Hepatocyte (in vitro differentiated cells): ENCODE data around the gene UQCR10. TPM values are rescaled to one million over a fixed set of nuclear protein-coding genes. Genes with fewer than 3 reads are reported as not detected.

Experiments
- DNase-seq: peaks from one replicate; pipeline ENCODE4 v3.0.0-alpha.2; 2016; ENCODE audit warnings: low spot score
- H2AFZ ChIP-seq: fragments of 200-600 bp; sonication (generic); 2 replicates; pipeline ENCODE4 v1.6.0; 2016; ENCODE audit warnings: antibody characterized with exemption, mild to moderate bottlenecking
- H3K27ac ChIP-seq: fragments of 200-600 bp; sonication (generic); 2 replicates; pipeline ENCODE4 v1.5.1; 2016; ENCODE audit warnings: mild to moderate bottlenecking
- H3K27me3 ChIP-seq: fragments of 200-600 bp; sonication (generic); 2 replicates; pipeline ENCODE4 v1.6.1; 2016
- H3K36me3 ChIP-seq: fragments of 200-600 bp; sonication (generic); replicated peaks from 2 replicates; pipeline ENCODE4 v1.5.1; 2016; ENCODE audit warnings: low read depth; ENCODE audit not compliant: insufficient read depth
- H3K4me1 ChIP-seq: fragments of 200-600 bp; sonication (generic); 2 replicates; pipeline ENCODE4 v1.5.1; 2016; ENCODE audit warnings: mild to moderate bottlenecking, moderate library complexity; ENCODE audit not compliant: insufficient read depth
- H3K4me2 ChIP-seq: fragments of 200-600 bp; sonication (generic); 2 replicates; pipeline ENCODE4 v1.6.0; 2016
- H3K4me3 ChIP-seq: fragments of 200-600 bp; sonication (generic); 2 replicates; pipeline ENCODE4 v1.5.1; 2016; ENCODE audit warnings: mild to moderate bottlenecking
- H3K79me2 ChIP-seq: fragments of 200-600 bp; sonication (generic); 2 replicates; pipeline ENCODE4 v1.6.0; 2017; ENCODE audit warnings: mild to moderate bottlenecking
- H3K9me2 ChIP-seq: fragments of 200-600 bp; sonication (generic); replicated peaks from 2 replicates; pipeline ENCODE4 v1.6.0; 2017; ENCODE audit warnings: mild to moderate bottlenecking; ENCODE audit not compliant: insufficient read depth
- H3K9me3 ChIP-seq: fragments of 200-600 bp; sonication (generic); 2 replicates; pipeline ENCODE4 v1.5.1; 2016; ENCODE audit warnings: low read depth, mild to moderate bottlenecking
- H4K20me1 ChIP-seq: fragments of 200-600 bp; sonication (generic); 2 replicates; pipeline ENCODE4 v1.6.0; 2016; ENCODE audit warnings: mild to moderate bottlenecking; ENCODE audit not compliant: insufficient read depth, poor library complexity, severe bottlenecking
- CTCF ChIP-seq: fragments of 200-600 bp; sonication (generic); IDR thresholded peaks from 2 replicates; pipeline ENCODE4 v1.5.1; 2016; ENCODE audit warnings: antibody characterized with exemption, mild to moderate bottlenecking; ENCODE audit not compliant: poor library complexity
- EZH2 ChIP-seq: fragments of 200-600 bp; sonication (generic); IDR thresholded peaks from 2 replicates; pipeline ENCODE4 v1.6.1; 2016; ENCODE audit warnings: antibody characterized with exemption, mild to moderate bottlenecking, borderline replicate concordance
- EZH2phosphoT487 ChIP-seq: fragments of 200-600 bp; sonication (generic); IDR thresholded peaks from one replicate; pipeline ENCODE4 v1.6.1; 2018; ENCODE audit warnings: antibody characterized with exemption, mild to moderate bottlenecking, low read depth, moderate library complexity; ENCODE audit not compliant: unreplicated experiment, severe bottlenecking
- WGBS: methylation state at CpG from one replicate; pipeline ENCODE4 v1.1.6; 2016; ENCODE audit warnings: low lambda C conversion rate; ENCODE audit errors: missing lambda C conversion rate; 5-methylcytosine and 5-hydroxymethylcytosine counted together
- polyA plus RNA-seq: library from polyadenylated mRNA; unstranded; fragments of >200 nt; fragmentation: Nextera tagmentation; extraction: Ambion mirVana; gene quantifications from 2 replicates; pipeline ENCODE4 v1.2.1, GENCODE V29; 2016
- total RNA-seq: library from RNA; depleted of rRNA; stranded (reverse); fragments of >200 nt; gene quantifications from 2 replicates; pipeline ENCODE4 v1.2.3, GENCODE V29; 2014

The UQCR10 gene
- total and polyA plus RNA-seq, 2 experiments from 2014 or later, result 122 to 414 TPM

DNA sequence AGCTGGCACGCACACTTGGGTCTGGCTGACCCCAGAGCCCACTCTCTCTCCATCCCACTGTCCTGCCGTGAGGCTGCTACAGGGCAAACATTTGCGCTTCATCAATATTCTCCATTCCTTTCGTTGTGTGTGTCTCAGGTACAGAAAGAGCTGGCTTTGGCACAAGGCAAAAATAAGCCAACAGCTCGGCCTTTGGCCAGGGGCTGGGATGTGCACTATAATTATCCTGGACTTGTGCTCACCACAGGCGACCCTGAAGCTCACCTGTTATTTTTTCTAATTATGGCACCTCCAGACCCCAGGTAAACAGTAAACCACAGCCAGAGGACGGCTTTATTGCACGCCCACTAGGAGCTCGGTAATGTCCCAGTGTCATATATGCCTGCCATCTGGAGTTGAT is 11.3 kb upstream of the UQCR10 start:
- H2AFZ ChIP-seq, result no peak overlapping the region
- no peaks in the 10 kb centered on the region for H3K9me3 ChIP-seq
- H3K27ac ChIP-seq, result no peak overlapping the region
- no peak overlapping the region for H3K4me3 ChIP-seq
- no peaks in the 10 kb centered on the region for H3K27me3 ChIP-seq
- no peak overlapping the region for H3K4me2 ChIP-seq
- H3K9me2 ChIP-seq, result no peaks in the 10 kb centered on the region
- WGBS, result 88% methylated on average over 9 of the region's 9 CpGs
- H3K36me3 ChIP-seq, result no peaks in the 10 kb centered on the region
- H3K79me2 ChIP-seq, result no peaks in the 10 kb centered on the region
- DNase-seq, result no peak
- H3K4me1 ChIP-seq, result no peaks in the 10 kb centered on the region
- no peak for TF ChIP-seq EZH2
- TF ChIP-seq CTCF, result no peak
- TF ChIP-seq EZH2phosphoT487, result no peak
- no peaks in the 10 kb centered on the region for H4K20me1 ChIP-seq

DNA sequence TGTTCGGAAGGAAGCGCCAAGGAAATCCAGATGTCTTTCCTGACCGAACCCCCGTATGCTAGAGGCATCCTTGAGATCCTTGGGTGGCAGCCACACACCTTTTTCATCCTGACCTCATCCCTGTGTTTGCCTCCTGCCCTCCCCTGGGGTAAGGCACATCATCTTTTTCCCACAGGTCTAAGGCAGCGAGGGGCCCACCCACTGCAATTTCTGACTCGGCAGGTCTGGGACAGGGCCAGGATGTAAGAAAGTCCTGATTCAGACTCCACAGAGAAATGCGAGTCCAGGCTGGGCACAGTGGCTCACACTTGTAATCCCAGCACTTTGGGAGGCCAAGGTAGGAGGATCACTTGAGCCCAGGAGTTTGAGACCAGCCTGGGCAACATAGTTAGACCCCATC is 10.8 kb upstream of the UQCR10 start:
- H3K4me3 ChIP-seq, result no peak overlapping the region
- no peaks in the 10 kb centered on the region for H3K9me3 ChIP-seq
- no peaks in the 10 kb centered on the region for H3K27me3 ChIP-seq
- no peak overlapping the region for H2AFZ ChIP-seq
- no peaks in the 10 kb centered on the region for H3K4me1 ChIP-seq
- H3K79me2 ChIP-seq, result no peaks in the 10 kb centered on the region
- no peak overlapping the region for H3K27ac ChIP-seq
- H4K20me1 ChIP-seq, result no peaks in the 10 kb centered on the region
- no peak for DNase-seq
- no peak overlapping the region for H3K4me2 ChIP-seq
- WGBS, result 84% methylated on average over 7 of the region's 7 CpGs
- H3K36me3 ChIP-seq, result no peaks in the 10 kb centered on the region
- TF ChIP-seq EZH2phosphoT487, result no peak
- no peak for TF ChIP-seq EZH2
- TF ChIP-seq CTCF, result no peak
- H3K9me2 ChIP-seq, result no peaks in the 10 kb centered on the region

- no peaks in the 10 kb centered on the region for H3K79me2 ChIP-seq
- H2AFZ ChIP-seq, result no peak overlapping the region
- no peak overlapping the region for H3K4me3 ChIP-seq
- H3K27ac ChIP-seq, result no peak overlapping the region
- H3K4me2 ChIP-seq, result no peak overlapping the region
- H3K4me1 ChIP-seq, result no peaks in the 10 kb centered on the region
- no peaks in the 10 kb centered on the region for H4K20me1 ChIP-seq
- H3K36me3 ChIP-seq, result no peaks in the 10 kb centered on the region
- no peak for DNase-seq
- no peaks in the 10 kb centered on the region for H3K9me3 ChIP-seq
- WGBS, result 88% methylated on average over 3 of the region's 3 CpGs
- H3K9me2 ChIP-seq, result no peaks in the 10 kb centered on the region
- TF ChIP-seq CTCF (no peak), EZH2 (no peak), EZH2phosphoT487 (no peak)
- no peaks in the 10 kb centered on the region for H3K27me3 ChIP-seq
Measured at GRCh38 chr22:29757096-29757495, 10.1 kb upstream of the UQCR10 start.

GRCh38 chr22:29758068-29758622 is 9.0 kb upstream of the UQCR10 start:
- Histone ChIP-seq H2AFZ (no peak overlapping the region), H3K27me3 (no peaks in the 10 kb centered on the region), H3K9me2 (no peaks in the 10 kb centered on the region), H3K36me3 (no peaks in the 10 kb centered on the region), H3K9me3 (no peaks in the 10 kb centered on the region), H3K4me3 (no peak overlapping the region), H3K27ac (no peak overlapping the region), H3K79me2 (no peaks in the 10 kb centered on the region), H3K4me2 (no peak overlapping the region), H4K20me1 (no peaks in the 10 kb centered on the region), H3K4me1 (no peaks in the 10 kb centered on the region)
- no peak for DNase-seq
- TF ChIP-seq EZH2 (no peak), EZH2phosphoT487 (no peak), CTCF (no peak)
- 74% methylated on average over 7 of the region's 7 CpGs for WGBS
